Smooth muscle cell (in vitro differentiated cells): ENCODE measurements around the gene EPB41L4A. TPM values are rescaled to one million over a fixed set of nuclear protein-coding genes. Genes with fewer than 3 reads are reported as not detected.

Experiments used
- DNase-seq: peaks from one replicate; lab custom pipeline; 2025; ENCODE audit not compliant: unreplicated experiment; lab: John Stamatoyannopoulos, UW
- H2AFZ ChIP-seq: fragments of 200-600 bp; sonication (generic); 2 replicates; pipeline ENCODE4 v1.6.0; 2016; ENCODE audit warnings: antibody characterized with exemption, low read depth, mild to moderate bottlenecking
- H3F3A ChIP-seq: fragments of 200-600 bp; sonication (generic); 2 replicates; pipeline ENCODE4 v1.6.0; 2017; ENCODE audit warnings: antibody characterized with exemption, low read depth
- H3K27ac ChIP-seq: fragments of 200-600 bp; sonication (generic); 2 replicates; pipeline ENCODE4 v1.5.1; 2016; ENCODE audit warnings: low read depth, mild to moderate bottlenecking
- H3K27me3 ChIP-seq: fragments of 200-600 bp; sonication (generic); 2 replicates; pipeline ENCODE4 v1.6.1; 2016; ENCODE audit warnings: low read depth, mild to moderate bottlenecking
- H3K36me3 ChIP-seq: fragments of 200-600 bp; sonication (generic); 2 replicates; pipeline ENCODE4 v1.5.1; 2016; ENCODE audit warnings: low read depth
- H3K4me1 ChIP-seq: fragments of 200-600 bp; sonication (generic); 2 replicates; pipeline ENCODE4 v1.5.1; 2016; ENCODE audit warnings: low read depth
- H3K4me2 ChIP-seq: fragments of 200-600 bp; sonication (generic); 2 replicates; pipeline ENCODE4 v1.6.0; 2016; ENCODE audit warnings: mild to moderate bottlenecking
- H3K4me3 ChIP-seq: fragments of 200-600 bp; sonication (generic); 2 replicates; pipeline ENCODE4 v1.5.1; 2016; ENCODE audit warnings: mild to moderate bottlenecking
- H3K79me2 ChIP-seq: fragments of 200-600 bp; sonication (generic); 2 replicates; pipeline ENCODE4 v1.6.0; 2016; ENCODE audit warnings: low read depth, mild to moderate bottlenecking
- H3K9ac ChIP-seq: fragments of 200-600 bp; sonication (generic); 2 replicates; pipeline ENCODE4 v1.6.0; 2016; ENCODE audit warnings: low read depth
- H3K9me3 ChIP-seq: fragments of 200-600 bp; sonication (generic); replicated peaks from 2 replicates; pipeline ENCODE4 v1.5.1; 2016; ENCODE audit warnings: low read depth
- H4K20me1 ChIP-seq: fragments of 200-600 bp; sonication (generic); 2 replicates; pipeline ENCODE4 v1.6.0; 2016; ENCODE audit warnings: low read depth
- CTCF ChIP-seq: fragments of 200-600 bp; sonication (generic); IDR thresholded peaks from 2 replicates; pipeline ENCODE4 v1.5.1; 2017; ENCODE audit warnings: borderline replicate concordance, mild to moderate bottlenecking, antibody characterized with exemption; ENCODE audit not compliant: insufficient read depth, poor library complexity, severe bottlenecking
- WGBS: methylation state at CpG from one replicate; pipeline ENCODE4 v1.1.7; 2016; ENCODE audit warnings: low lambda C conversion rate; 5-methylcytosine and 5-hydroxymethylcytosine counted together
- polyA plus RNA-seq: library from polyadenylated mRNA; unstranded; fragments of >200 nt; fragmentation: Nextera tagmentation; extraction: Ambion mirVana; gene quantifications from 2 replicates; pipeline ENCODE4 v1.2.1, GENCODE V29; 2016
- total RNA-seq: library from RNA; depleted of rRNA; stranded (reverse); fragments of >200 nt; gene quantifications from 2 replicates; pipeline ENCODE4 v1.2.3, GENCODE V29; 2014

Gene EPB41L4A
- total and polyA plus RNA-seq, 2 experiments from 2014 or later, result 2.9 to 8.9 TPM

DNA sequence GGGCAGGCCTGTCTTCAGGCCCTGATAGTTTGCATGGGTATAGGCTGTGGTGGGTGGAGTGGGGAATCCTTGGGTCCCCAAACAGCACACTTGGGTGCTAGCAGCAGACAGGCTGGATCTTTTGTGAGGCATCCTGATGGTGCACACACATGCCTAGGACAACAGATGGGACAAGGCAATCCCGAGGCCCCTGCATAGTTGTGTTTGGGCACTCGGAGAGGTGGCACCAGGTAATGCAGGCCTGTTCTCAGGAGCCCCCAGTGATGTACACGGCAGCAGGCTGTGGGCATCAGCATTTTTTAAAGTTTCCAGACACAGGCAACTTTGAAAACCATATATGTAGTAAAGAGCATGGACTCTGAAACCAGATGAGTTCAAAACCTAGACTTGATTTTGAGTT lies 65.4 kb downstream of the EPB41L4A start:
- Histone ChIP-seq H3K4me2 (no peak overlapping the region), H2AFZ (no peak overlapping the region), H3K27ac (no peak overlapping the region), H3K9ac (no peak overlapping the region), H4K20me1 (no peaks in the 10 kb centered on the region), H3F3A (no peaks in the 10 kb centered on the region), H3K27me3 (no peaks in the 10 kb centered on the region), H3K9me3 (no peaks in the 10 kb centered on the region), H3K79me2 (peaks cover 2% of the 10 kb centered on the region), H3K4me1 (no peaks in the 10 kb centered on the region), H3K4me3 (no peak overlapping the region), H3K36me3 (no peaks in the 10 kb centered on the region)
- no peak for DNase-seq
- no peak for TF ChIP-seq CTCF
- 93% methylated on average over 3 of the region's 3 CpGs for WGBS

- no peaks in the 10 kb centered on the region for H3K27me3 ChIP-seq
- no peak overlapping the region for H3K27ac ChIP-seq
- H3K9ac ChIP-seq, result no peak overlapping the region
- H3F3A ChIP-seq, result no peaks in the 10 kb centered on the region
- no peak overlapping the region for H3K4me2 ChIP-seq
- H2AFZ ChIP-seq, result no peak overlapping the region
- peaks cover 4% of the 10 kb centered on the region for H3K79me2 ChIP-seq
- DNase-seq, result no peak
- peaks cover 5% of the 10 kb centered on the region for H4K20me1 ChIP-seq
- H3K4me1 ChIP-seq, result peaks cover 3% of the 10 kb centered on the region
- H3K9me3 ChIP-seq, result no peaks in the 10 kb centered on the region
- TF ChIP-seq CTCF, result no peak
- no peaks in the 10 kb centered on the region for H3K36me3 ChIP-seq
- no peak overlapping the region for H3K4me3 ChIP-seq
- 95% methylated on average over 3 of the region's 3 CpGs for WGBS
Observed at GRCh38 chr5:112351225-112351624, 67.9 kb downstream of the EPB41L4A start.

DNA sequence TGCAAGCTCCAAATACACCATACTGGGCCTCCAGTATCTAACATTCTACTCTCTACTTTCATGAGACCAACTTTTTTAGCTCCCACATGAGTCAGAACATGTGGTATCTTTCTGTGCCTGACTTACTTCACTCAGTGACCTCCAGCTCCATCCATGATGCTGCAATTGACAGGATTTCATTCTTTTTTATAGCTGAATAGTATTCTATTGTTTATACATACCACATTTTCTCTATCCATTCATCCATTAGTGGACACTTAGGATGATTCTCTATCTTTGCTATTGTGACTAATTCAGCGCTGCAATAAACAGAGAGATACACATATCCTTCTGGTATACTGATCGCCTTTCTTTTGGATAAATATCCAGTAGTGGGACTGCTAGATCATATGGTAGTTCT lies 68.5 kb downstream of the EPB41L4A start:
- TF ChIP-seq CTCF, result no peak
- Histone ChIP-seq H3K27ac (no peak overlapping the region), H4K20me1 (peaks cover 5% of the 10 kb centered on the region), H3F3A (no peaks in the 10 kb centered on the region), H3K27me3 (no peaks in the 10 kb centered on the region), H3K9ac (no peak overlapping the region), H3K4me3 (no peak overlapping the region), H2AFZ (no peak overlapping the region), H3K79me2 (peaks cover 4% of the 10 kb centered on the region), H3K4me1 (peaks cover 3% of the 10 kb centered on the region), H3K4me2 (no peak overlapping the region), H3K9me3 (no peaks in the 10 kb centered on the region), H3K36me3 (no peaks in the 10 kb centered on the region)
- DNase-seq, result no peak
- 95% methylated on average over 2 of the region's 2 CpGs for WGBS

- Histone ChIP-seq H3K4me3 (no peak overlapping the region), H3K9ac (no peak overlapping the region), H3K27me3 (no peaks in the 10 kb centered on the region), H3K36me3 (no peaks in the 10 kb centered on the region), H2AFZ (no peak overlapping the region), H3K9me3 (no peaks in the 10 kb centered on the region), H3K4me1 (peaks cover 3% of the 10 kb centered on the region), H3K4me2 (no peak overlapping the region), H4K20me1 (peaks cover 5% of the 10 kb centered on the region), H3F3A (no peaks in the 10 kb centered on the region), H3K79me2 (peaks cover 4% of the 10 kb centered on the region), H3K27ac (no peak overlapping the region)
- TF ChIP-seq CTCF, result no peak
- WGBS, result 90% methylated on average over 3 of the region's 3 CpGs
- no peak for DNase-seq
Observed at GRCh38 chr5:112349371-112349770, 69.7 kb downstream of the EPB41L4A start.
